Measurements from ENCODE around the gene PGAM2. TPM values are rescaled to one million over a fixed set of nuclear protein-coding genes. Genes with fewer than 3 reads are reported as not detected.

The PGAM2 gene
- total RNA-seq, 1 experiment from 2014 or later: 0.27 TPM

DNA sequence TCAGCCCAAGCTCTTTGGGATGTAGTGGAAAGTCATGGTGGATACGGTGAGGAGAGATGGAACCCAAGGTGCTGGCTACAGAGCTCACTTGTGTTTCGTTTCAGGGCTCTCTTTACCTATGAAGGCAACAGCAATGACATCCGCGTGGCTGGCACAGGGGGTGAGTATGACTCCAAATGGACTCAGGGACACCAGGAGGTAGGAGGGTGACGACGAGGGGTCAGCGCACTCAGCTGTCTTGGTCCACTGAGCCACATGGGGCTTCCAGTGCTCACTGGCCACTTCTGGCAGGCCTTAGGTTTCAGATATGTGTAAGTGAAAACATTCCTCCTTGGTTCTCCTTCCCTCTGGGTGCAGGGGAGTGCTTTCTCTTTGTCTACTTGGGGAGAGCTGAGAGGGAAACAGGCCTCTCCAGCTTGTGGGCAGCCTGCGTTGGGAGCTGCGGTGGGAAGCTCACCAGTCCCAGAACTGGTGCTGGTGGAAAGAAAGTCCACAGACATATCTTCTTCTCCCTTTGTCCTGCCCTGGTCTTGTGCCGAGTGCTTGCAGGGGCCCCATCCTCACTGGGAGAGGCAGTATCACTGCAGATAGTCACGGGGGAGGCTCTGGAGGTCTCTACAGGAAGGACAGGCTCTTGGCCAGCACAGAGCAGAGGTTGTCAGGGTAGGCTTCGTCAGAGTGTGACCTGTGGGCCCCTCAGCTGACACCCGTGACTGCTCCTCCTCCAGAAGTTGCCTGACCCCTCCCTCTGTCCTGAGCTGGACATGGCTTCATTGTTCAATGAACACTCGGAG, 15.0 kb downstream of the PGAM2 start:
- ATAC-seq (no peak), DNase-seq (ENCODE audit: low read depth, low spot score) (no peak)
- H4K20me1 ChIP-seq (ENCODE audit: insufficient read depth): no peaks in the 10 kb centered on the region
- H3K36me3 ChIP-seq (ENCODE audit: control insufficient read depth in 1 of 2, insufficient read depth in 2 of 2, low read length in 2 of 2): peaks cover 12 to 20% of the 10 kb centered on the region in 2 experiments; a peak in 3 of 4 replicates
- H3K27ac ChIP-seq (ENCODE audit: low read depth, low read length): no peak overlapping the region
- H3K9me3 ChIP-seq (ENCODE audit: control insufficient read depth in 1 of 2, insufficient read depth in 1 of 2, low read depth in 1 of 2, low read length in 2 of 2): no peaks in the 10 kb centered on the region
- H3K9me2 ChIP-seq (ENCODE audit: insufficient read depth): no peaks in the 10 kb centered on the region
- H3K27me3 ChIP-seq (ENCODE audit: insufficient read depth, low read length): no peaks in the 10 kb centered on the region
- ChIA-PET POLR2A (interaction anchor here (1.1 kb wide), 1 partner anchor 16 kb away, joined by 3 read pairs; no protein-coding TSS in a partner anchor), CTCF (no interaction called here), RAD21 (ENCODE audit: low non-redundant PET in 1 of 2, low total read pairs in 2 of 2, uncharacterized antibody in 2 of 2, unreplicated experiment in 2 of 2) (no interaction called here)
- BruUV-seq (replicated peaks): no TSS peak
- H2AFZ ChIP-seq (ENCODE audit: low read depth, low read length, poor library complexity, severe bottlenecking): no peak overlapping the region
- no peak overlapping the region for H3K4me2 ChIP-seq (ENCODE audit: low read length)
- no peak overlapping the region for H3K4me3 ChIP-seq (replicated peaks in 1 of 2; ENCODE audit: low read depth in 1 of 2, low read length in 2 of 2)
- intact Hi-C loops (cut with micrococcal nuclease): no loop called here
- no peak overlapping the region for H3K9ac ChIP-seq (ENCODE audit: low read length)
- peaks cover 46% of the 10 kb centered on the region for H3K79me2 ChIP-seq (ENCODE audit: insufficient read depth, low read length)
- TF ChIP-seq EZH2 (IDR thresholded peaks at IDR 0.05): no peak
- peaks cover 0 to 7% of the 10 kb centered on the region in 2 experiments; a peak in 1 of 4 replicates for H3K4me1 ChIP-seq (ENCODE audit: control insufficient read depth in 1 of 2, insufficient read depth in 2 of 2, low read length in 2 of 2)

DNA sequence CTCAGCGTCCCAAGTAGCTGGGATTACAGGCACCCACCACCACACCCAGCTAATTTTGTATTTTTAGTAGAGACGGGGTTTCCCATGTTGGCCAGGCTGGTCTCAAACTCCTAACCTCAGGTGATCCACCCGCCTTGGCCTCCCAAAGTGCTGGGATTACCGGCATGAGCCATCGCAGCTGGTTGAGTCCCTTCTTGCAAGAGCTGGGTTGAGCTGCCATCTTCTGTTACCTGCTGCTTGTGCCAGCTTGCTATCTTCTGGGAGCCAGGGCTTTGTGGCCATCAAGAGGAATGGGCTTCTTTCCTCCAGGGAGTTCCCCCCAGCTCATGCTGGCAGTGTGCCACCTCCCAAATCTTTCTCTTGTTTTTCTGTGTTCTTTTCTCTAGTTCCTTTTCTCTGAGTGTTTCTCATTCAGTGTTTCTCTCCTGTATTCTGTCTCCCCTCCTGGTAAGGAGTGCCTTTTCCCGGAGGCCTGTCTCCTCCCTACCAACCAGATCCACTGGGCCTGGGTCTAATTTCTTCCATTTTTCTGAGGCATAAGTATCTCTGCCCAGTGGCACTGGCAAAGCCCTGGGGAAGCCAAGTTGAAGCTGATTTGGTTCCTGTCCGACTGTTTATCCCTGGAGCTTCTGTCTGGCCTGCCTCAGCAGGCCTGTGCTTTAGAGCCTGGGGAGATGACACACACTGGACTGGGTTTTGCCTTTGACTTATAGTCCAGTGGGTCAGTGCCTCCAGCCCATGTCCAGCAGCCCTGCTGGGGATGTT, 17.2 kb downstream of the PGAM2 start:
- ChIA-PET RAD21 (ENCODE audit: low non-redundant PET in 1 of 2, low total read pairs in 2 of 2, uncharacterized antibody in 2 of 2, unreplicated experiment in 2 of 2) (no interaction called here), POLR2A (interaction anchor here (1.2 kb wide), 1 partner anchor 9 kb away, joined by 3 read pairs; no protein-coding TSS in a partner anchor), CTCF (no interaction called here)
- no peak for ATAC-seq
- intact Hi-C loops (cut with micrococcal nuclease): no loop called here
- Histone ChIP-seq H3K9me2 (ENCODE audit: insufficient read depth) (no peaks in the 10 kb centered on the region), H3K79me2 (ENCODE audit: insufficient read depth, low read length) (peaks cover 54% of the 10 kb centered on the region), H3K4me1 (ENCODE audit: control insufficient read depth in 1 of 2, insufficient read depth in 2 of 2, low read length in 2 of 2) (peaks cover 4 to 18% of the 10 kb centered on the region in 2 experiments; a peak in 2 of 4 replicates), H3K4me3 (replicated peaks in 1 of 2; ENCODE audit: low read depth in 1 of 2, low read length in 2 of 2) (no peak overlapping the region), H2AFZ (ENCODE audit: low read depth, low read length, poor library complexity, severe bottlenecking) (no peak overlapping the region), H3K9me3 (ENCODE audit: control insufficient read depth in 1 of 2, insufficient read depth in 1 of 2, low read depth in 1 of 2, low read length in 2 of 2) (no peaks in the 10 kb centered on the region), H3K27me3 (ENCODE audit: insufficient read depth, low read length) (no peaks in the 10 kb centered on the region), H3K36me3 (ENCODE audit: control insufficient read depth in 1 of 2, insufficient read depth in 2 of 2, low read length in 2 of 2) (peaks cover 10 to 19% of the 10 kb centered on the region in 2 experiments; a peak in 3 of 4 replicates), H3K4me2 (ENCODE audit: low read length) (no peak overlapping the region), H3K27ac (ENCODE audit: low read depth, low read length) (no peak overlapping the region), H3K9ac (ENCODE audit: low read length) (no peak overlapping the region), H4K20me1 (ENCODE audit: insufficient read depth) (no peaks in the 10 kb centered on the region)
- no TSS peak for BruUV-seq (replicated peaks)
- DNase-seq (ENCODE audit: low read depth, low spot score): no peak
- TF ChIP-seq ZFX (IDR thresholded peaks at IDR 0.05): no peak
- no peak for TF ChIP-seq POLR2AphosphoS5 (IDR thresholded peaks at IDR 0.05; ENCODE audit: low read depth, low read length)
- TF ChIP-seq, protein P1, sequence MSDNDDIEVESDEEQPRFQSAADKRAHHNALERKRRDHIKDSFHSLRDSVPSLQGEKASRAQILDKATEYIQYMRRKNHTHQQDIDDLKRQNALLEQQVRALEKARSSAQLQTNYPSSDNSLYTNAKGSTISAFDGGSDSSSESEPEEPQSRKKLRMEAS (IDR thresholded peaks at IDR 0.05): no peak
- TF ChIP-seq, protein P2, sequence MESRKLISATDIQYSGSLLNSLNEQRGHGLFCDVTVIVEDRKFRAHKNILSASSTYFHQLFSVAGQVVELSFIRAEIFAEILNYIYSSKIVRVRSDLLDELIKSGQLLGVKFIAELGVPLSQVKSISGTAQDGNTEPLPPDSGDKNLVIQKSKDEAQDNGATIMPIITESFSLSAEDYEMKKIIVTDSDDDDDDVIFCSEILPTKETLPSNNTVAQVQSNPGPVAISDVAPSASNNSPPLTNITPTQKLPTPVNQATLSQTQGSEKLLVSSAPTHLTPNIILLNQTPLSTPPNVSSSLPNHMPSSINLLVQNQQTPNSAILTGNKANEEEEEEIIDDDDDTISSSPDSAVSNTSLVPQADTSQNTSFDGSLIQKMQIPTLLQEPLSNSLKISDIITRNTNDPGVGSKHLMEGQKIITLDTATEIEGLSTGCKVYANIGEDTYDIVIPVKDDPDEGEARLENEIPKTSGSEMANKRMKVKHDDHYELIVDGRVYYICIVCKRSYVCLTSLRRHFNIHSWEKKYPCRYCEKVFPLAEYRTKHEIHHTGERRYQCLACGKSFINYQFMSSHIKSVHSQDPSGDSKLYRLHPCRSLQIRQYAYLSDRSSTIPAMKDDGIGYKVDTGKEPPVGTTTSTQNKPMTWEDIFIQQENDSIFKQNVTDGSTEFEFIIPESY (IDR thresholded peaks at IDR 0.05; ENCODE audit: extremely low read depth, insufficient replicate concordance, low read length): no peak
- no peak for TF ChIP-seq EZH2phosphoT487 (IDR thresholded peaks at IDR 0.05; ENCODE audit: borderline replicate concordance)
- TF ChIP-seq TCF7L2 (IDR thresholded peaks at IDR 0.05; ENCODE audit: borderline replicate concordance, extremely low read depth, insufficient read depth, insufficient read length): no peak
- no peak for TF ChIP-seq FOSL1 (IDR thresholded peaks at IDR 0.05; ENCODE audit: low read depth)
- TF ChIP-seq ELF1 (IDR thresholded peaks at IDR 0.05; ENCODE audit: borderline replicate concordance, low read depth): no peak
- no peak for TF ChIP-seq ZNF274 (IDR thresholded peaks at IDR 0.05; ENCODE audit: low read depth, low read length)
- TF ChIP-seq SIN3A (IDR thresholded peaks at IDR 0.05; ENCODE audit: low read depth): no peak
- no peak for TF ChIP-seq YY1 (IDR thresholded peaks at IDR 0.05; ENCODE audit: extremely low read depth, insufficient replicate concordance, low read depth, low read length)
- no peak for TF ChIP-seq CBX3 (IDR thresholded peaks at IDR 0.05; ENCODE audit: low read depth)
- TF ChIP-seq SRF (IDR thresholded peaks at IDR 0.05; ENCODE audit: low read depth): no peak
- no peak for TF ChIP-seq SP1 (IDR thresholded peaks at IDR 0.05; ENCODE audit: low read depth)
- TF ChIP-seq JUND (IDR thresholded peaks at IDR 0.05): no peak

Measured in HCT116 (cell line).